Vagina (tissue), 2 donors: Measurements from ENCODE around the gene SLAMF9. TPM values are rescaled to one million over a fixed set of nuclear protein-coding genes. Genes with fewer than 3 reads are reported as not detected.

Source experiments
- DNase-seq, 2 donors: peaks; one replicate each; pipeline ENCODE4 v3.0.0-alpha.2; 2017; ENCODE audit errors: extremely low spot score in 2 of 2
- H3K27ac ChIP-seq: fragments of 200-600 bp; sonication (generic); one replicate; pipeline ENCODE4 v1.5.1; 2019
- H3K27me3 ChIP-seq: fragments of 200-600 bp; sonication (generic); one replicate; pipeline ENCODE4 v1.5.1; 2019
- H3K36me3 ChIP-seq, 2 donors: fragments of 200-600 bp; sonication (generic); one replicate each; pipeline ENCODE4 v1.5.1; 2017 to 2019
- H3K4me1 ChIP-seq: fragments of 200-600 bp; sonication (generic); one replicate; pipeline ENCODE4 v1.5.1; 2019
- H3K4me3 ChIP-seq, 2 donors: fragments of 200-600 bp; sonication (generic); 1 replicate in 1 of 2; 2 replicates in 1 of 2; pipeline ENCODE4 v1.5.1; 2016 to 2019
- H3K9me3 ChIP-seq: fragments of 200-600 bp; sonication (generic); one replicate; pipeline ENCODE4 v1.5.1; 2019
- CTCF ChIP-seq, 3 experiments: fragments of 450-650 bp in 2 of 3; fragments of 200-600 bp in 1 of 3; sonication (generic) in 1 of 3; IDR thresholded peaks; one replicate each; pipeline ENCODE4 v1.5.1; 2017 to 2019; ENCODE audit warnings: antibody characterized with exemption in 3 of 3, mild to moderate bottlenecking in 2 of 3, moderate library complexity in 2 of 3
- POLR2A ChIP-seq, 2 donors: fragments of 450-650 bp; IDR thresholded peaks; one replicate each; pipeline ENCODE4 v1.6.1; 2017; ENCODE audit warnings: antibody characterized with exemption in 2 of 2, mild to moderate bottlenecking in 2 of 2, moderate library complexity in 2 of 2
- POLR2AphosphoS5 ChIP-seq, 2 donors: sonication (generic); formaldehyde crosslinking; IDR thresholded peaks; one replicate each; pipeline ENCODE4 v1.9.0; 2017; ENCODE audit warnings: antibody characterized with exemption in 2 of 2, mild to moderate bottlenecking in 2 of 2, low read depth in 1 of 2; ENCODE audit not compliant: insufficient read depth in 1 of 2
- intact Hi-C: fragments of 100-400 bp; cut with DNase I; formaldehyde crosslinking; loops from one replicate; pipeline ENCODE4 v1.15.1; 2023
- total RNA-seq: library from RNA; depleted of rRNA; stranded (reverse); fragments of >200 nt; gene quantifications from one replicate; pipeline ENCODE4 v1.2.3, GENCODE V29; 2016

SLAMF9 gene
- total RNA-seq, 1 donor from 2014 or later = not detected

DNA sequence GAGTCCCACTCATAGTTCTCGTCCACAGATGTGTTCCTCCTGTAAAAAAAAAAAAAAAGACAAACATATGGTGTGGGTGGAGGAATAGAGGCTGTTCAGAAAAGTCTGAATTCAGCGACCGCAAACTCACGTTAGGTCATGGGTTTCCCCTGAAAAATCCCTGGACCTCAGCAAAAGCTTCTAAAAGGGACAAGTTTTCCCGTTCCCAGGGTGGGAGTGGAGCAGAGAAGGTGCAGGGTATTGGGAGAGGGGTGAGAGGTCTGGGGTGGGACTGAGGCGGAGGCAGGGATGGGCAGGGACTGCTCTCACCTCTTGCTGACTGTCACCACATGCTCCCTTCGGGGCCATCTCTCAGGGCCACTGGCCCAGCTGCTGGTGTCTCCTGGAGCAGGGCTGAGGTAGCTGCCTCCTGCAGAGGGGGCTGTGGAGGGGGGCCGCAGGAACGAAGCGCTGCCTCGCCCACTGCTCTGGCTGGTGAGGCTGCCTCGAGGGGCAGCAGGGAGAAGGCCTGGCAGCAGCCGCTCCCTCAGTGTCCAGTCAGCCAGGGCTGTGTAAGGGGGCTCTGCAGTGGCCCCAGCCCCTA lies 26.1 kb downstream of the SLAMF9 start:
- DNase-seq = no peak
- Histone ChIP-seq H3K27ac (no peak overlapping the region), H3K27me3 (no peaks in the 10 kb centered on the region), H3K36me3 (no peaks in the 10 kb centered on the region), H3K4me1 (peaks cover 34% of the 10 kb centered on the region), H3K4me3 (no peak overlapping the region), H3K9me3 (no peaks in the 10 kb centered on the region)
- intact Hi-C loops = loop anchor here (5.0 to 10.0 kb wide), 2 partner anchors 71 to 167 kb away; partner anchors contain the start of gene IGSF8
- TF ChIP-seq CTCF (IDR thresholded peaks at IDR 0.05) = no peak
- TF ChIP-seq POLR2A (IDR thresholded peaks at IDR 0.05) = no peak
- no peak for TF ChIP-seq POLR2AphosphoS5 (IDR thresholded peaks at IDR 0.05; ENCODE audit: insufficient read depth in 1 of 2, low read depth in 1 of 2)

DNA sequence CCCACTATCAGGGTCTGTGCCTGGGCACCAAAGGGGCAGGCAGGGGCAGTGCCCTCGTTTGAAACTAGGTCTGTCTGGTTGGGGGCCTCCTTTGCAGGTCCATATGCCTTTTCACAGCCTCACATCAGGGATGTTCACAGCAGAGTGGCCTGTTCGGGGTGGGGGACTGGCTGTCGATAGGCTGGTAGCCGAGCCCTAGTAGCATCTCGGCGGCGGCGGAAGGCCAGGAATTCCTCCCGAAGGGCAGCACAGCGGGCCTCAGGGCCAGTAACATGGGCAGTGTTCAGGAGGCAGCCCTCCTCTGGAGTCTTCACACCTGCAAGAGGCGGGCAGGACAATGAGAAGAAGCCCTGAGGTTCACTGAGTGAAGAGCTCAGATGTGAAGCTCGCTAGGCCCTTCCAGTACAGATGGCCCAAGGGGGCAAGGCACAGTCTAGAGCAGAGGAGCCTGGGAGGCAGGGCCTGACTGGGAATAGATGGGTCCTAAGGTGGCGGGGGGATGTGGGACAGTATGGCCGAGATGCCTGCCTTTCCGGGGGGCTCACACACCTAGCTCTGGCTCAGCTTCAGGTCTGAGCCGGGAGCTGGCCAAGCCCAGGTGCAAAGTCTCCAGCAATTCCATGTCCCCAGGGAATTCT lies 26.7 kb downstream of the SLAMF9 start:
- no peak for TF ChIP-seq POLR2A (IDR thresholded peaks at IDR 0.05)
- TF ChIP-seq POLR2AphosphoS5 (IDR thresholded peaks at IDR 0.05; ENCODE audit: insufficient read depth in 1 of 2, low read depth in 1 of 2) = no peak
- no peak for TF ChIP-seq CTCF (IDR thresholded peaks at IDR 0.05)
- intact Hi-C loops = loop anchor here (5.0 to 10.0 kb wide), 2 partner anchors 70 to 167 kb away; partner anchors contain the start of gene IGSF8
- Histone ChIP-seq H3K4me1 (peaks cover 34% of the 10 kb centered on the region), H3K27ac (no peak overlapping the region), H3K36me3 (no peaks in the 10 kb centered on the region), H3K27me3 (no peaks in the 10 kb centered on the region), H3K4me3 (no peak overlapping the region), H3K9me3 (no peaks in the 10 kb centered on the region)
- no peak for DNase-seq

DNA sequence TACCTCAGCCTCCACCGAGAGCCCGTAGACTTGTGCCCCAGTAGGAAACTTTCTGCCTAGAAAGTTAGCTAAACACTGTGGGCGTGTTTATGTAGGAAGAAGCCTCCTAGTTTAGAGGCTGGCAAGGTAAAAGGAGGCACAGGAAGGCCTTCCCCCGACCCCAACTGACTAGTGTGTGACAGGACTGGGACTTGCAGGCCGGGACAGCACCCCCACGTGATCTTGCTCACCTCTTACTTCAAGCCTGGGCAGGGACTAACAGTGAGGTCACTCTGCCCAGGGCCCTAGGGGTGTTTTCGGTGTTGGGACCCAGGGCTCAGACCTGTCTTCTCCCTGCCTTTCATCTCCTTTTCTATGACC lies 28.3 kb downstream of the SLAMF9 start:
- H3K9me3 ChIP-seq = no peaks in the 10 kb centered on the region
- no peak for DNase-seq
- H3K27ac ChIP-seq = peak overlapping the region; percentile 96
- no peak for TF ChIP-seq CTCF (IDR thresholded peaks at IDR 0.05)
- no peak for TF ChIP-seq POLR2A (IDR thresholded peaks at IDR 0.05)
- no peak for TF ChIP-seq POLR2AphosphoS5 (IDR thresholded peaks at IDR 0.05; ENCODE audit: insufficient read depth in 1 of 2, low read depth in 1 of 2)
- intact Hi-C loops = loop anchor here (5.0 to 10.0 kb wide), 2 partner anchors 68 to 169 kb away; partner anchors contain the start of gene IGSF8
- peak overlapping the region; percentile 78 to 96 for H3K4me3 ChIP-seq
- no peaks in the 10 kb centered on the region for H3K36me3 ChIP-seq
- H3K4me1 ChIP-seq = peaks cover 46% of the 10 kb centered on the region
- no peaks in the 10 kb centered on the region for H3K27me3 ChIP-seq

GRCh38 chr1:159924791-159925718 lies 29.0 kb downstream of the SLAMF9 start, which contains the start of gene TAGLN2:
TSS of gene TAGLN2 (minus strand) at chr1:159925507. CDS start at chr1:159920509, 4,998 bp downstream.
- Histone ChIP-seq H3K4me3 (peak within 1 kb of the TSS; percentile 78 to 96), H3K36me3 (peaks cover 0 to 4% of the 10 kb centered on the region in 2 donors), H3K27me3 (no peaks in the 10 kb centered on the region), H3K27ac (peak within 1 kb of the TSS; percentile 96), H3K4me1 (peaks cover 52% of the 10 kb centered on the region), H3K9me3 (no peaks in the 10 kb centered on the region)
- intact Hi-C loops = loop anchor here (5.0 to 10.0 kb wide), 2 partner anchors 68 to 170 kb away; partner anchors contain the start of gene IGSF8
- TF ChIP-seq POLR2A (IDR thresholded peaks at IDR 0.05) (peak in 1 of 2 donors; percentile 92), POLR2AphosphoS5 (IDR thresholded peaks at IDR 0.05; ENCODE audit: insufficient read depth in 1 of 2, low read depth in 1 of 2) (peak; percentile 71 to 99), CTCF (IDR thresholded peaks at IDR 0.05) (no peak)
- DNase-seq = peak in 1 of 2 donors; percentile 97
